Right renal pelvis (tissue), 4 donors: ENCODE data around the gene GRIP1. TPM values are rescaled to one million over a fixed set of nuclear protein-coding genes. Genes with fewer than 3 reads are reported as not detected.

Source experiments
- DNase-seq, 4 donors: peaks; one replicate each; pipeline ENCODE4 v3.0.0-alpha.2; 2013; ENCODE audit warnings: low read depth in 4 of 4, low spot score in 3 of 4, missing footprints in 1 of 4
- polyA plus RNA-seq, 4 donors: library from polyadenylated mRNA; unstranded; fragments of 120-200 nt; gene quantifications; one replicate each; pipeline ENCODE4 v1.2.1, GENCODE V29; 2013; ENCODE audit not compliant: insufficient read length in 4 of 4

GRIP1 gene
- polyA plus RNA-seq, 4 donors = 21.5 to 24.0 (median 22.0) TPM

DNA sequence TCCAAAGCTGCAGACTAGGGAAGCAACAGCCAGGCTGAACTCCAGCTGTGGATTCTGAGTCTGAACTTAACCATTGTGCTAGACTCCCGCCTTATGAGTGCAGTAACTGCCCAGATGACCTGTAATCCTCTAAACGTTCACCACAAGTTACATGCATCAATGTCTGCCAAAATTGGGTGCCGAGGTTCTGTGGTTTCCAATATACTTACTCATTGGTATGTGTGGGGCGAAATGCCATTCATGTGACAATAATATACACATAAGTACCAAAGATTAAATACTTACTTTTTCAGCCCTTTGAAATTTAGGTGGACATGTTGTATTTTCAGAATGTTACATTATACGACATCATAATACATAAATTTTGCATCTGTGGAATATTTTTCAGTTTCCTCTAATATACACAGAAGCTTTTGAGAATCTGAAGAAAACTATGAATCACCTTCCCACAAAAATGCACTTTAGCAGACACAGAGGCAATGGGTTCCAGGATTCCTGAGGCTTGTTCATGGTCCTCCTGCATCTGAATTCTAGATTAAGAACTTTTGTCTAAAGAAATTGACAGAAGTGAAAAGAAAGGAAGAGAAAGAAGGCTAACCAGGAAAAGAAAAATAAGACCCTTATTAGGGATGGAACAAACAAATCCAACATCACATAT is 31.7 kb downstream of the GRIP1 start:
- DNase-seq = no peak

- no peak for DNase-seq
These were observed 34.7 kb downstream of the GRIP1 start for GRCh38 chr12:66644151-66644550.

- DNase-seq = no peak
These were observed 38.0 kb downstream of the GRIP1 start for GRCh38 chr12:66640691-66641460.

- DNase-seq = no peak
These were observed 40.2 kb downstream of the GRIP1 start for GRCh38 chr12:66638666-66639065.

- no peak for DNase-seq
These were observed 41.1 kb downstream of the GRIP1 start for GRCh38 chr12:66637699-66638301.

DNA sequence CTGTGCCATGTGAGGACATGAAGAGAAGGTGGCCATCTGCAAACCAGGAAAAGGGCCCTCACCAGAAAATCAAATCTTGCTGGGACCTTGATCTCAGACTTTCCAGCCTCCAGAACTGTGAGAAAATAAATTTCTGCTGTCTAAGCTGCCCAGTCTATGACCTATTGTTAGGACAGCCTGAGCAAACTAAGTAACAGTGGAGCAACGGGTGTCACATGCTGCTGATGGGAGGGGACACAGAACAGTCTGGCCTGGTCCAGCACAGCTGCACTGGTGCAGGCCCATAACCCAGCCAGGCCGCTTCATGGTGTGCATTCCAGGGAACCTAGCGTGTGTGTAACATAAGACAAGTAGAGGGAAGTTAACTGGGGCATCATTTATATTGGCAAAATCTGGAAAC is 42.1 kb downstream of the GRIP1 start:
- no peak for DNase-seq

- no peak for DNase-seq
These were observed 45.2 kb downstream of the GRIP1 start for GRCh38 chr12:66633676-66634075.

DNA sequence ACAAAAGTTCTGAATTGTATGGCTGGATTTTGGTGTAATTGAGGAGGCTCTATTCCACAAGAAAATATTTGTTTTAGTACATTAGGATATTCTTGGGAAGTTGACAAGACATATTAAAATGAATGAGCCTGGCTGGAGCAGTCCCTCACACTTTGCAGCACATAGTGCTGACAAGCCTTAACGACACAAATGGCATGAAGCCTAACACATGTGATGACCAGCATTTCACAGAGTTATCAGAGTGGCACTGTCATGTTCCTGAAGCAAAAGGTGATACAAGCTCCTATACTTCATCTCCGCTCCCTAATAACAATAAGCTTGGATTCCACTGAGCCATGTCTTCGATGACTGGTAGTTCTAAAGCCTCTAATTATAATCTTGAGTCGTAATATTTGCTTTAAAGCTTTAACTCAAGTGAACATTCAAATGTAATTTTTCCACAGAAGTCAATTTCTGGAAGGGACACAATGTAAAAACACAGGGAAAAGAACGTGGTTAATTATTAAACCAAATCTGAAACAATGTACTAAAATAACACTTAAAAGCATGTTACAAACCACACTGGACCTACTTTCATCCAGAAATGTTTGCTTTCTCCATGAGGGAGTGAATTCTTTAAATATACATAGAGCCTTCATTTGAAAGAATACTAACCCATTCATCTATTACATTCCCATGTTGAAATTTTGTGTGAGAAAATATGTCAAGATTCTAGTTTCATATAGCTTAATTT is 49.6 kb downstream of the GRIP1 start:
- DNase-seq = no peak

GRCh38 chr12:66627988-66628317 is 50.9 kb downstream of the GRIP1 start:
- no peak for DNase-seq

DNA sequence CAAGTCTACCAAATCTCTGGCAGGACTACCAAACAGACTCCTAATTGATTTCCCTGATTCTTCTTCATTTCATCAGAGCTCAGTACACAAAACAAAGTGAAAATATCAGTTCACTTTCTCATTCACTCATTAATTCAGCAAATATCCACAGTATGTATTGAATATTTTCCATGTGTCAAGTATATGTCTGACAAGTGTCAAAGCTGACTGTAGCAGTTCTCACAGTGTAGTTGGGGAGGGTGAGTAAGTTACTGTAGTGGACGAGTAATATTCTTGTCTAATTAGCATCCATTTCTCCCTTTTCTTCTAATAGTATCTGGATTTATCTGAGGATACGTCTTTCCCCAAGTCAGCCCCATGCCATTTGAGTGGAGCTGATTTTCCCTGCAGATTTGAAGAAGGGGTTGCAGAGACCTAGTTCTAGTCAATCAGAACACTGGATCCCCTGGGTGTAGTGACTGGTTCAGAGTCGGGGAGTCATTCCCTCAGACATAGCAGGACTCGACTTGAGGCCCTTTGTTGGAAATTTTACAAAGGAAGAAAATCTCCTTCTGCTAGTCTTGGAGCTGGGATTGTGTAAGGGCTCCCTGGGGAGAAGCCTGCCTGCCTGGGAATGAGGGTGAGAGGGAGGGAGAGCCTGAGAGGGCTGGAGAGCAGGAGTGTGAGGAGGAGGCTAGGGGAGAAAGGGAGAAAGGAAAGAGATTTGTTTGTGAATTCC is 51.4 kb downstream of the GRIP1 start:
- DNase-seq = no peak

GRCh38 chr12:66624806-66625205 is 54.1 kb downstream of the GRIP1 start:
- no peak for DNase-seq

DNA sequence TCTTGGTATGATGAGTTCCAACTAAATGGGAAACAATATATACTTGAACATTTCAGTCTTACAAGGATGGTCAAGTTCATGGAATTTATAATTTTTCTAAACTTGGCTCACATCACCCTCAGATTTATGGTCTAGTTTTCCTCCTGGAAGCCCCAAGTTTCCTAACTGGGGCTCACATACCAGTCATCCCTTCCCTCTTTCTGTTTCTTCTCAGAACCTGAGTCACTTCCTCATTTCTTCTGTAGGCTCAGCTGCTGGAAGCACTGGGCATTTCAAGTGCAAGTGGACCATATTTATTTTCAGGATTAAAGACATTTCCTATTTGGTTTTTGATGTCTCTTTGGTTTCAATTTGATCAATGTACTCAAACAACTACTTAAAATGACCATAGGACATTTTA is 55.4 kb downstream of the GRIP1 start:
- no peak for DNase-seq

GRCh38 chr12:66620688-66621087 is 58.2 kb downstream of the GRIP1 start:
- no peak for DNase-seq

DNA sequence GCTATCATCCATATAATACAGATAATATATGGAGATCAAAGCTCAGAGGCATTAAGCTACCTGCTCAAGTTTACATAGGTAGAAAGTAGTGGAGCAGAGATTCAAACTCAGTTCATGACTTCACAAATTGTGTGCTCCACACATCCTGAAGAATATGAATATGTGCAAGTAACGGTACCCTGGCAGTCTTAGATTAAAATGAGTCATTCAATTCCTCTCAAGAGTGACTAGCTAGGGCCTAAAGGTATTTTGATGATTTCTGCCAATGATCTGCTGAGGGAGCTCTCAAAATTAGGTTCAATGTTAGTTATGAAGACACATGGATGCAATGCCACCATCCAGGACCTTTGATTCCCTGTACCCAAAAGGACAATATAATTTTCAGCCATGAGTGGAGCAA is 58.9 kb downstream of the GRIP1 start:
- DNase-seq = no peak

DNA sequence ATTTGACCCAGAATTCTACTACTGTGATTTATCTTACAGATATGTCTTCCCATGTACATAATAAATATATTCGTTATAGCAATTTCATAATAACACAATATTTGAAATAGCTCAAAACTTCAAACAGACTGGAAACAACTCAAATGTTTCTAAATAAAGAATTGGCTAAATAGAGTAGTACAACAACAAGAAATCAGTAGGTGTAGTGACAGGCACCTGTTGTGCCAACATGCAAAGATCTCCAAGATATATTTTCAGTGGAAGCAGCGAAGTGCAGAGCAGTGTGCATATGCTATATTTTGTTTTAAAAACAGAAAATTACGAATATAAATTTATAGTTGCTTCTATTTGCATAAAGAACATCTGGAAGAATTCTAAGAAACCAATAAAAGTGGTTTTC is 60.9 kb downstream of the GRIP1 start:
- no peak for DNase-seq

DNA sequence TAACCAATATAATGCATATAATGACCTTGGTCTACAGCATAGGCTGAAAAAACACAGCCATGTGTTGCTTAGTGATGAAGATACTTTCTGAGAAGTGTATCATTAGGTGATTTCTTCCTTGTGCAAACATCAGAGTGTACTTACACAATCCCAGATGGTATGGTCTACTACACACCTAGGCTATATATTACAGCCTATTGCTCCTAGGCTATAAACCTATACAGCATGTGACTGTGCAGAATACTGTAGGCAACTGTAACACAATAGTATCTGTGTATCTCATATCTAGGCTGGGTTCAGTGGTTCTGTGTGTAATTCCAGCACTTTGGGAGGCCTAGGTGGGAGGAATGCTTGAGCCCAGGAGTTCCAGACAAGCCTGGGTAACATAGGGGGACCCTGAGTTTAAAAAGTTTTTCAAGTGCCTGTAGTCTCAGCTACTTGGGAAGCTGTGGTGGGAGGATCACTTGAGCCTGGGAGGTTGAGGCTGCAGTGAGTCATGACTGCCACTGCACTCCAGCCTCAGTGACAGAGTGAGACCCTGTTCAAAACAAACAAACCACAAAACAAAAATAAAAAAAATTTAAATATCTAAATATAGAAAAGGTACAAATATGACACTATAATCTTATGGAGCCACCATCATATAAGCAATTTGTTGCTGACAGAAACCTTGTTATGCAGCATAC is 66.6 kb downstream of the GRIP1 start:
- DNase-seq = no peak

- DNase-seq = no peak
These were observed 71.7 kb downstream of the GRIP1 start for GRCh38 chr12:66607147-66607546.

- DNase-seq = no peak
These were observed 73.6 kb downstream of the GRIP1 start for GRCh38 chr12:66605293-66605692.

DNA sequence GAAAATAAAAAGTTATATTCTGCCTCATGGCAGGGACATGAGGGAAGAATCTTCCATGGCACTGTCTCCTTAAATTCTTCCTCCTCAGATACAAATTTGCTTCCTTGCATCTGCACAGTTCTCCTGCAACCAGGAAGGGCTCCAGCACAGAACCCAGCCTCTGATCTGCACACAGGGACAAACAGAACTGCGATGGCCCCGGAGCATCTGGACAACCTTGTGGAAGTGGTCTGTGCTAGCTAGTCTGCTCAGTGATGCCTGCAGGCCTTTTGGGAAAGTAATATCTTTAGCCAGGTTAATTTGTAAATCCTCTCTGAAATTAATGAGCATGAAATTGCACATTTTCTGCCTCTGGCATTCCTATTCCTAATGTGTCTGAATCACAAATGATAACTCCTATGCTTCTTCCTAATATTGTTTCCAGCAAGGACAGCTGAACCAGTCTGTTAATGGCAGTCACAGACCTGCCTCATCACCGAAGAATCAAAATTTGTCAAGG is 74.8 kb downstream of the GRIP1 start:
- no peak for DNase-seq

GRCh38 chr12:66603461-66603860 is 75.4 kb downstream of the GRIP1 start:
- DNase-seq = no peak
